ENCODE measurements around the gene IGSF1. TPM values are rescaled to one million over a fixed set of nuclear protein-coding genes. Genes with fewer than 3 reads are reported as not detected.

IGSF1 gene
- total and polyA plus RNA-seq, 9 of the 15 experiments (the other 6 are each of a cell fraction or from before 2014, with no cell fraction given) = 0.33 to 1.5 (median 1.0) TPM

GRCh38 chrX:131235768-131236545, 53.1 kb downstream of the IGSF1 start:
- peak; percentile 81 for ATAC-seq
- ChIA-PET POLR2A (no interaction called here), CTCF (ENCODE audit: low intra/inter-chr PET ratio) (no interaction called here)
- no peak for FAIRE-seq
- Histone ChIP-seq H3K79me2 (ENCODE audit: control insufficient read depth, insufficient read depth, low read length) (no peaks in the 10 kb centered on the region), H4K20me1 (replicated peaks; ENCODE audit: control insufficient read depth, insufficient read depth, low read length) (no peaks in the 10 kb centered on the region), H3K36me3 (ENCODE audit: control insufficient read depth, insufficient read depth, low read length) (no peaks in the 10 kb centered on the region), H3K9me3 (replicated peaks; ENCODE audit: control insufficient read depth, insufficient read depth, low read depth, low read length) (no peaks in the 10 kb centered on the region), H3K4me3 (no peak overlapping the region), H3K4me1 (replicated peaks in 1 of 2; ENCODE audit: control insufficient read depth in 2 of 2, insufficient read depth in 2 of 2, low read length in 2 of 2) (no peaks in the 10 kb centered on the region; a peak in 1 of 5 replicates), H3K9me1 (ENCODE audit: control insufficient read depth, insufficient read depth, low read length) (no peaks in the 10 kb centered on the region), H3K4me2 (ENCODE audit: insufficient read depth, low read length) (no peak overlapping the region), H3K27me3 (ENCODE audit: control insufficient read depth in 2 of 2, insufficient read depth in 2 of 2, low read length in 2 of 2) (no peaks in the 10 kb centered on the region), H3K9ac (ENCODE audit: insufficient read depth in 1 of 2, low read depth in 2 of 2, low read length in 2 of 2) (no peak overlapping the region), H3K27ac (ENCODE audit: extremely low read depth, low read depth, low read length) (no peak overlapping the region), H2AFZ (ENCODE audit: low read depth, low read length) (no peak overlapping the region)
- peak in 2 of 4 experiments; percentile 17 to 46 for DNase-seq (ENCODE audit: extremely low read depth in 1 of 4, low spot score in 3 of 4)
- TF ChIP-seq HNRNPH1 (optimal IDR thresholded peaks at IDR 0.05; ENCODE audit: low read depth, low read length) = no peak
- TF ChIP-seq ZBTB17 (CRISPR knock-in tag; IDR thresholded peaks at IDR 0.05) = no peak
- no peak for TF ChIP-seq CBFA2T3 (IDR thresholded peaks at IDR 0.05)
- 0 out of 2 replicates have a peak, but pooled peaks have one; percentile 54 for TF ChIP-seq NFE2 (IDR thresholded peaks at IDR 0.05; ENCODE audit: low read depth)
- TF ChIP-seq NFIC (IDR thresholded peaks at IDR 0.05) = peak; percentile 81
- BruUV-seq (replicated peaks) = no TSS peak
- WGBS (ENCODE audit: insufficient coverage, low coverage, missing lambda C conversion rate) = 0% methylated on average over 4 of the region's 4 CpGs
- in situ Hi-C loops (cut with MboI) = no loop called here
- intact Hi-C loops (cut with micrococcal nuclease) = no loop called here

- in situ Hi-C loops (cut with MboI) (no loop called here), intact Hi-C loops (cut with micrococcal nuclease) (no loop called here)
- no peak for DNase-seq (ENCODE audit: extremely low read depth in 1 of 4, low spot score in 3 of 4)
- FAIRE-seq = no peak
- H3K27me3 ChIP-seq (ENCODE audit: control insufficient read depth in 2 of 2, insufficient read depth in 2 of 2, low read length in 2 of 2) = no peaks in the 10 kb centered on the region
- H3K9ac ChIP-seq (ENCODE audit: insufficient read depth in 1 of 2, low read depth in 2 of 2, low read length in 2 of 2) = no peak overlapping the region
- no peaks in the 10 kb centered on the region for H3K36me3 ChIP-seq (ENCODE audit: control insufficient read depth, insufficient read depth, low read length)
- BruUV-seq (replicated peaks) = no TSS peak
- WGBS (ENCODE audit: insufficient coverage, low coverage, missing lambda C conversion rate) = 0% methylated on average over 1 of the region's 1 CpG
- no peaks in the 10 kb centered on the region for H4K20me1 ChIP-seq (replicated peaks; ENCODE audit: control insufficient read depth, insufficient read depth, low read length)
- H3K4me1 ChIP-seq (replicated peaks in 1 of 2; ENCODE audit: control insufficient read depth in 2 of 2, insufficient read depth in 2 of 2, low read length in 2 of 2) = no peaks in the 10 kb centered on the region
- no peak overlapping the region for H3K4me3 ChIP-seq
- no peak overlapping the region for H3K27ac ChIP-seq (ENCODE audit: extremely low read depth, low read depth, low read length)
- H3K79me2 ChIP-seq (ENCODE audit: control insufficient read depth, insufficient read depth, low read length) = no peaks in the 10 kb centered on the region
- H2AFZ ChIP-seq (ENCODE audit: low read depth, low read length) = no peak overlapping the region
- no peaks in the 10 kb centered on the region for H3K9me3 ChIP-seq (replicated peaks; ENCODE audit: control insufficient read depth, insufficient read depth, low read depth, low read length)
- no peaks in the 10 kb centered on the region for H3K9me1 ChIP-seq (ENCODE audit: control insufficient read depth, insufficient read depth, low read length)
- no peak for ATAC-seq
- no peak overlapping the region for H3K4me2 ChIP-seq (ENCODE audit: insufficient read depth, low read length)
- POLR2A ChIA-PET = no interaction called here
- CTCF ChIA-PET (ENCODE audit: low intra/inter-chr PET ratio) = no interaction called here
- no peak for TF ChIP-seq ZNF668 (CRISPR knock-in tag; IDR thresholded peaks at IDR 0.05)
- no peak for TF ChIP-seq HMGXB4 (CRISPR knock-in tag; IDR thresholded peaks at IDR 0.05)
- no peak for TF ChIP-seq TAF15 (IDR thresholded peaks at IDR 0.05; ENCODE audit: low read depth, low read length)
- peak; percentile 47 for TF ChIP-seq MAFF (IDR thresholded peaks at IDR 0.05; ENCODE audit: low read length)
- TF ChIP-seq ZNF644 (tag; IDR thresholded peaks at IDR 0.05; ENCODE audit: low read depth) = no peak
- TF ChIP-seq C11orf30 (IDR thresholded peaks at IDR 0.05; ENCODE audit: low read depth) = peak; percentile 41; the same call in 1 of the 2 replicates
- peak; percentile 52 for TF ChIP-seq MAFG (tag; conservative IDR thresholded peaks at IDR 0.05)
- peak; percentile 59 for TF ChIP-seq MAFK (IDR thresholded peaks at IDR 0.05; ENCODE audit: low read length)
- no peak for TF ChIP-seq GMEB1 (CRISPR knock-in tag; IDR thresholded peaks at IDR 0.05)
Observed at GRCh38 chrX:131227608-131228007, 61.5 kb downstream of the IGSF1 start.

Data from K562 (cell line).